Neuron (in vitro differentiated cells): ENCODE results near the gene MPZL3.
"Not testable (repeated sequence)": the region's sequence is repeated elsewhere in the genome, so short reads cannot be mapped to it uniquely, and the experiment has no call there.

ENCODE experiments used
- H2AFZ ChIP-seq: one replicate; pipeline ENCODE4 v1.6.1; 2013; ENCODE audit warnings: low read depth, mild to moderate bottlenecking, inconsistent platforms, low read length, moderate library complexity
- H3K27me3 ChIP-seq: one replicate; pipeline ENCODE4 v1.6.1; 2013; ENCODE audit warnings: low read length; ENCODE audit not compliant: insufficient read depth
- H3K36me3 ChIP-seq: one replicate; pipeline ENCODE4 v1.6.1; 2013; ENCODE audit warnings: low read length; ENCODE audit not compliant: insufficient read depth
- H3K4me1 ChIP-seq: one replicate; pipeline ENCODE4 v1.6.1; 2013; ENCODE audit warnings: low read length; ENCODE audit not compliant: insufficient read depth
- H3K4me3 ChIP-seq: 2 replicates; pipeline ENCODE4 v1.5.1; 2013; ENCODE audit warnings: mild to moderate bottlenecking, low read length, moderate library complexity
- H3K9me3 ChIP-seq: one replicate; pipeline ENCODE4 v1.6.1; 2013; ENCODE audit warnings: low read length

MPZL3 gene

DNA sequence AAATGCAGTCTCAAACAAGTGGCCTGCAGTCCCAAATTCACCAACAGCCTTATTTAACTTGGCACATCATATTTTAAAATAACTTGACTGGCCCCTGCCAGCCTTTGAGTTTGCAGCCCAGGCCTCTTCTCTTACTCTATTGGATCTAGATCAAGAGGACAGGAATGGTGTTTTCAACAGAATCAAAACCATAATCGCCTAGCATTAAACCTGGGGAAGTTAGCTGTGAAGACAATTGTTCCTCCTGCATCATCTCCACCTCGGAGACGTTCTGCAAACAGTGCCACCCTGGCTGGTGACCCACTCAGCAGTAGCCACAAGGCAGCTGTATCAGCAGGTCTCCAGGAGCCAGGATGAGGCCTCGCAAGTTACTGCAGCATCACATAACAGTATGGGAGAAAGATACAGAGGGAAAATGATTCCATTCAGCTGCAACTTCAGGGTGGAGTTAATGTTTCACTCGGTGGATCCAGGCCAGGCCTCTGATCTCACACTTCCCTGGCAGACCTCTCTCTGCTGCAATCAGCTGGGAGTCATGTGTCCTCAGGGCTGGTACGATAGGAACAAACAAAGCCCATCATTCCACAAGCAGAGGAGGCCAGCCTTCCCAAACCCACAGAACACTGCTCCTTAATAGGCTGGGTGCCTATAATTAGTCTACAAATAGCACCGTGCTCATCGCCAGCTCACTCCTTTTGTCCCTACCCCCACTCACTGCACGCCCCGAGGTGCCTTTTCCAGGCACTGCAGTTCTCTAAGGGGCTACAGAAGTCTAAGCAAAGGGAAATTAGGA lies 57.1 kb downstream of the MPZL3 start:
- Histone ChIP-seq H3K4me3 (no peak overlapping the region), H3K27me3 (no peaks in the 10 kb centered on the region), H2AFZ (no peak overlapping the region), H3K36me3 (no peaks in the 10 kb centered on the region), H3K9me3 (no peaks in the 10 kb centered on the region), H3K4me1 (no peaks in the 10 kb centered on the region)

DNA sequence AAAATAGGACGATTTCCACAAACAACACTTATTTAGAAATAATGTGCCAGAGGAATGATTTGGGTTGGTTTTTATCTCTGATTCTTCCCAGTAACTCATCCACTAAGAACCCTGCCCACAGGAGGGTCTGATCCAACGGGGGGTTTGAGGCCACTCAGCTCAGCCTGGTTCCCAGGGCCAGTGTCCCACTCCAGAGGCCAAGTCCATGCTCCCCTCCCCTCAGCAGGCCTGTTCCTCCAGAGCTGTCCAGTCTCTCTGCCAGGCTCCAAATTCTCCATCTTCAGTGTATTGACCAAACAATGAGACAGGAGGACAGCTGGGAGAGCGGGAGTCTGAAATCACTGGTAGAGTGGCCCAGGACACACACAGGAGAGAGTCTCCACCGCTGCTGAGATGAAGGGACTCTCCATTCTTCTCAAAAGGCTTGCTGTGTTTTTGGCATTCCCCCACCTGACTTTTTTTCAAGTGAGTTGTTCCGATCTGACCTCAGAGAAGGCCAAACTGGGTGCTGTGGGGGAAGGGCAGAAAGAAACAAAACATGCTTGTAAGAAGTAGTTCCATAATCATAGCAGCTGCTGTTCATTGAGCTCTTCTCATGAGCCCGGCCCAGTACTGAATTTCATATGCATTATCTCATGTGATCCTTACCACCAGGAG lies 58.1 kb downstream of the MPZL3 start:
- no peaks in the 10 kb centered on the region for H3K27me3 ChIP-seq
- H2AFZ ChIP-seq: no peak overlapping the region
- H3K4me3 ChIP-seq: no peak overlapping the region
- no peaks in the 10 kb centered on the region for H3K36me3 ChIP-seq
- H3K4me1 ChIP-seq: no peaks in the 10 kb centered on the region
- H3K9me3 ChIP-seq: no peaks in the 10 kb centered on the region

DNA sequence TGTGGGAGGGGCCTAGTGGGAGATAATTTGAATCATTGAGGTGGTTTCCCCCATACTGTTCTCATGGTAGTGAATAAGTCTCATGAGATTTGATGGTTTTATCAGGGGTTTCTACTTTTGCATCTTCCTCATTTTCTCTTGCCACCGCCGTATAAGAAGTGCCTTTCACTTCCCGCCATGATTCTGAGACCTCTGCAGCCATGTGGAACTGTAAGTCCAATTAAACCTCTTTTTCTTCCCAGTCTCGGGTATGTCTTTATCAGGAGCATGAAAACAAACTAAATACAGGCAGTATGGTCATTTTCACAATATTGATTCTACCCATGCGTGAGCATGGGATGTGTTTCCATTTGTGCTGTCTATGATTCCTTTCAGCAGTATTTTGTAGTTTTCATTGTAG lies 59.3 kb downstream of the MPZL3 start:
- H3K4me3 ChIP-seq: not testable (repeated sequence)

DNA sequence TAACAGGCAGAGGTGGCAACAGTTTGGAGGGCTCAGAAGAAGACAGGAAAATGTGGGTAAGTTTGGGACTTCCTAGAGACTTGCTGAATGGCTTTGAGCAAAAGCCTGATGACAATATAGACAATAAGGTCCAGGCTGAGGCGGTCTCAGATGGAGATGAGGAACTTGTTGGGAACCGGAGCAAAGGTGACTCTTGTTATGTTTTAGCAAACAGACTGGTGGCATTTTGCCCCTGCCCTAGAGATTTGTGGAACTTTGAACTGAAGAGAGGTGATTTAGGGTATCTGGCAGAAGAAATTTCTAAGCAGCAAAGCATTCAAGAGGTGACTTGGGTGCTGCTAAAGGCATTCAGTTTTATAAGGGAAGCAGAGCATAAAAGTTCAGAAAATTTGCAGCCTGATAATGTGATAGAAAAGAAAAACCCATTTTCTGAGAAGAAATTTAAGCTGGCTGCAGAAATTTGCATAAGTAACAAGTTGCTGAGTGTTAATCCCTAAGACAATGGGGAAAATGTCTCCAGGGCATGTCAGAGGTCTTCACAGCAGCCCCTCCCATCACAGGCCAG lies 61.1 kb downstream of the MPZL3 start:
- H3K27me3 ChIP-seq, H2AFZ ChIP-seq, H3K9me3 ChIP-seq, H3K4me1 ChIP-seq, H3K36me3 ChIP-seq, H3K4me3 ChIP-seq: not testable (repeated sequence)

More for the DNA sequence above, 59.3 kb downstream of the MPZL3 start:
- H3K9me3 ChIP-seq, H3K27me3 ChIP-seq, H3K4me1 ChIP-seq, H2AFZ ChIP-seq, H3K36me3 ChIP-seq: not testable (repeated sequence)

DNA sequence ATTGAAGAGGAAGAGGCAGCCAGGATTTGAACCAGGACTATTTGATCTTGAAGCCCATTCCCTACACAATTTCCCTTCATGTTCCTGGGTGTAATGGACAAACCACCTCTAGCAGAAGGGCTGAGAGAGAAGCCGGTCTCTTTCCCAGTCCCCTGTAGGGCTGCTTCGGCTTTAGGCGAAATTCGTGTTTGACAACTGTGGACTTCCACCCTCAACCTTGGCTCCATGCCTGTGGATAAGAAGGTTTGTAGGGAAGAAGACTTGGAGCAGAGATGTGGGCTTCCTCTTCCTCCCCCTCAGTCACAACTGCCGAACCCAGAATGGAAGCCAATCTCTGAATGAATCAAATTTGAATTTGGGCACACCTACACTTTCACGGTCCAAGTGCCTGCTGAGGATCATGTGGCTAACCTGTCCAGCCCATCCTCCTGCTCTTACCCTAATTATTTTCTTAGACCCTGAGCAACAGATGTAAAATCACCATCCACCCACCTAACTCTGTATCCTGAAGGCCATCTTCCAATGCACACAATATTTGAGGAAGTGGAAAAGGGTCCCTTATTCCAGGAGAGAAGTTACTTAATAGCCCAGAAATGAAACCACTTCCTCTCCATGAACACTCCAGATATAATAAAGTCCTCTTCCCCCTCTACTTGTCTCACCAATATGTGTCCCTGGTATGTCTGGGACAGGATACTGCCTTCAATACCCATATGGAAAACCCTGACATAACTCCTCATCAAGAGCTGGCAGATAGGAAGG lies 65.6 kb downstream of the MPZL3 start:
- Histone ChIP-seq H3K36me3 (no peaks in the 10 kb centered on the region), H3K4me3 (no peak overlapping the region), H2AFZ (no peak overlapping the region), H3K9me3 (no peaks in the 10 kb centered on the region), H3K4me1 (no peaks in the 10 kb centered on the region), H3K27me3 (peaks cover 13% of the 10 kb centered on the region)

DNA sequence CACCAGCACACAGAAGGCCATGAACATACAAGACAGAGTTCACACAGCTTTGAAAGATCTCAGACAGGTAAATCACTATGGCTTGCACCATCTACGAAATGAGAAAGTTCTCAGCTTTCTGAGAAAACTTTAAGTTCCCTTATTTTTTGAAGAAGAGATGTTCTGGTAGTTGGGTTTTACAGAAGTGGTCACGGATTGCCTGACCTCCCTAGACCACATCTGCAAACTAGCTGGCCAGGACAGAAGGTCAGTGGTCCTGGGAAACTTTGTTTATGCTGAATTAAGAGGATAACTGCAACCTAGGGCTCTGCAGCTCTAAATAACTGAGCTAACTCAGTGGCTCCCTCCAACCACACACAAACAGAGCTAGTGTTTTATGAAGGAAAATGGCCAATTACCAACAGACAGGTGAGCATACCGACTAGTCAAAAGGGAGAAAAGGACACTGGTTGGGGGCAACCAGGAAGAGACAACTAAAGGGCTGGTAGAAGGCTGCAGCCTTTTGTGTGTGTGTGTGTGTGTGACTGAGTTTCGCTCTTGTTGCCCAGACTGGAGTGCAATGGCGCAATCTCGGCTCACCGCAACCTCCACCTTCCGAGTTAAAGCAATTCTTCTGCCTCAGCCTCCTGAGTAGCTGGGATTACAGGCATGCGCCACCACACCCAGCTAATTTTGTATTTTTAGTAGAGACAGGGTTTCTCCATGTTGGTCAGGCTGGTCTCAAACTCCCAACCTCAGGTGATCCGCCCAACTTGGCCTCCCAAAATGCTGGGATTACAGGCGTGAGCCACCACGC lies 67.2 kb downstream of the MPZL3 start:
- no peaks in the 10 kb centered on the region for H3K4me1 ChIP-seq
- H3K27me3 ChIP-seq: peaks cover 13% of the 10 kb centered on the region
- H3K36me3 ChIP-seq: no peaks in the 10 kb centered on the region
- H3K9me3 ChIP-seq: no peaks in the 10 kb centered on the region
- H3K4me3 ChIP-seq: no peak overlapping the region
- H2AFZ ChIP-seq: no peak overlapping the region

DNA sequence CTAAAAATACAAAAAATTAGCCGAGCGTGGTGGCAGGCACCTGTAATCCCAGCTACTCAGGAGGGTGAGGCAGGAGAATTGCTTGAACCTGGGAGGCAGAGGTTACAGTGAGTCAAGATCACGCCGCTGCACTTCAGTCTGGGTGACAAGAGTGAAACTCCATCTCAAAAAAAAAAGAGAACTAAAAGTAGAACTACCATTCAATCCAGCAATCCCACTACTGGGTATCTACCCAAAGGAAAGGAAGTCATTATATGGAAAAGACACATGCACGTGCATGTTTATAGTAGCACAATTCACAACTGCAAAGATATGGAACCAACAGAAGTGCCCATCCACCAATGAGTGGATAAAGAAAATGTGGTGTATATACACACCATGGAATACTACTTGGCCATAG lies 68.5 kb downstream of the MPZL3 start:
- not testable (repeated sequence) for H3K9me3 ChIP-seq

DNA sequence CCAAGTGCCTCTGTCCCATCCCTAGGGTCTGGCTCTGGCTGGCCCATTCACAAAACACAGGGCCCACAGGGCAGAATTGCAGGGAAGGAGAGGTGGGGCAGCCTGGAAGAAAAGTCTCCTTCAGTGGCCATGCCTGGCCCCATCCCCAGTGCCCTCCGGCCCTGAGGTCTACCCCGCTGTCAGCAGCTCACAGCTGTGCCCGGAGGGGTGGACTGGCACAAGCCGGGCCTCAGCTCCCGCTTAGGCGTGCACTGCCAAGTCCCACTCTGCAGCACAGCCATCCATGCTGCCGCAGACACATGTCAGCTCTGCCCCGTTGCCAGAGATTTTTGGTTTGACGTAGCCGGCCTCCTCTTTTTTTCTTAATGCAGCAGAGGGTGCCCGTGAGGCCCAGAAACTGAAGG lies 71.9 kb downstream of the MPZL3 start:
- no peak overlapping the region for H3K4me3 ChIP-seq
- no peaks in the 10 kb centered on the region for H3K36me3 ChIP-seq
- H3K9me3 ChIP-seq: no peaks in the 10 kb centered on the region
- peaks cover 19% of the 10 kb centered on the region for H3K27me3 ChIP-seq
- H2AFZ ChIP-seq: no peak overlapping the region
- peaks cover 5% of the 10 kb centered on the region for H3K4me1 ChIP-seq

More for the DNA sequence above, 68.5 kb downstream of the MPZL3 start:
- peaks cover 13% of the 10 kb centered on the region for H3K27me3 ChIP-seq
- H3K4me1 ChIP-seq, H3K4me3 ChIP-seq, H3K36me3 ChIP-seq, H2AFZ ChIP-seq: not testable (repeated sequence)

DNA sequence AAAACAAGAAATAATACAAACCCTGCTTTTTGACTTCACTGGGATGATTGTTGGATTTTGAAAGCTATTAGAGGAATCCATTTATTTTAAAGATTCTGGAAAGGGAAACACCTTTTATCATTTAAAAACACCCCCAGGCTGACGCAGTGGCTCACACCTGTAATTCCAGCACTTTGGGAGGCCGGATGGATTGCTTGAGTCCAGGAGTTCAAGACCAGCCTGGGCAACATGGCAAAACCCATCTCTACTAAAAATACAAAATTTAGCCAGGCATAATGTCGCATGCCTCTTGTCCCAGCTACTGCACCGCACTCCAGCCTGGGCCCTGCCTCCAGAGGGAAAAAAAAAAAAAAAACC lies 75.4 kb downstream of the MPZL3 start:
- H3K36me3 ChIP-seq: no peaks in the 10 kb centered on the region
- H3K4me3 ChIP-seq: no peak overlapping the region
- no peaks in the 10 kb centered on the region for H3K9me3 ChIP-seq
- H3K27me3 ChIP-seq: peaks cover 28% of the 10 kb centered on the region
- H3K4me1 ChIP-seq: peaks cover 5% of the 10 kb centered on the region
- H2AFZ ChIP-seq: no peak overlapping the region
